Panc1 (cell line): ENCODE results near the gene DBF4B. TPM values are rescaled to one million over a fixed set of nuclear protein-coding genes. Genes with fewer than 3 reads are reported as not detected.

Experiments
- ATAC-seq: fragments of 200-7000 bp; cut with Tn5 transposase; 2 replicates; pipeline ENCODE4 v1.9.1; 2020; ENCODE audit warnings: mild to moderate bottlenecking, moderate library complexity
- BruUV-seq: library from RNA; stranded (reverse); fragments of 400-500 nt; replicated peaks from 2 replicates; lab custom pipeline; 2021; lab: Mats Ljungman, UMichigan
- CTCF ChIA-PET: fragments of 300-600 bp; sonication (Branson Sonifier 250); formaldehyde crosslinking; loops from one replicate; lab custom pipeline; 2022; ENCODE audit warnings: antibody characterized with exemption; lab: Charles Lee
- POLR2A ChIA-PET: fragments of 300-600 bp; sonication (Branson Sonifier 250); formaldehyde crosslinking; loops from one replicate; lab custom pipeline; 2022; ENCODE audit warnings: antibody characterized with exemption; lab: Charles Lee
- DNase-seq: peaks from one replicate; pipeline ENCODE4 v3.0.0-alpha.2; 2010; ENCODE audit warnings: low read depth, low spot score
- H3K27ac ChIP-seq: 2 replicates; pipeline ENCODE4 v1.5.1; 2011; ENCODE audit warnings: mild to moderate bottlenecking, low read length, inconsistent platforms
- H3K27me3 ChIP-seq: fragments of 200-500 bp; sonication (Bioruptor generic); 2 replicates; pipeline ENCODE4 v1.6.0; 2014; ENCODE audit warnings: low read length, inconsistent platforms; ENCODE audit not compliant: control insufficient read depth, insufficient read depth
- H3K36me3 ChIP-seq: fragments of 200-500 bp; sonication (Bioruptor generic); 2 replicates; pipeline ENCODE4 v1.5.1; 2014; ENCODE audit warnings: inconsistent platforms, mild to moderate bottlenecking, low read length, moderate library complexity; ENCODE audit not compliant: control insufficient read depth, insufficient read depth
- H3K4me1 ChIP-seq: 2 replicates; pipeline ENCODE4 v1.5.1; 2011; ENCODE audit warnings: inconsistent platforms, mild to moderate bottlenecking, low read length, moderate library complexity; ENCODE audit not compliant: control insufficient read depth, insufficient read depth
- H3K4me3 ChIP-seq, 2 experiments: 2 replicates each; pipeline ENCODE4 v1.5.1; 2011 to 2012; ENCODE audit warnings: low read depth in 2 of 2, low read length in 2 of 2, mild to moderate bottlenecking in 2 of 2, inconsistent platforms in 1 of 2, moderate library complexity in 1 of 2
- H3K9me3 ChIP-seq: fragments of 200-500 bp; sonication (Bioruptor generic); 2 replicates; pipeline ENCODE4 v1.5.1; 2014; ENCODE audit warnings: low read depth, mild to moderate bottlenecking, inconsistent platforms, low read length, moderate library complexity; ENCODE audit not compliant: control insufficient read depth, insufficient read depth
- POLR2AphosphoS5 ChIP-seq: IDR thresholded peaks from 2 replicates; pipeline ENCODE4 v1.6.1; 2012; ENCODE audit warnings: mild to moderate bottlenecking, low read depth, low read length, moderate library complexity
- SIN3A ChIP-seq: IDR thresholded peaks from 2 replicates; pipeline ENCODE4 v1.6.1; 2012; ENCODE audit warnings: low read depth, mild to moderate bottlenecking, low read length, moderate library complexity, borderline replicate concordance; ENCODE audit not compliant: insufficient read depth
- TCF7L2 ChIP-seq: IDR thresholded peaks from 2 replicates; pipeline ENCODE4 v1.6.1; 2011; ENCODE audit warnings: mild to moderate bottlenecking, low read depth, low read length, inconsistent platforms
- in situ Hi-C: cut with HindIII; loops from 2 replicates; pipeline ENCODE4 v1.10.0; 2016; ENCODE audit warnings: low sequenced_read_pairs, low pct_unique_long_range_greater_than_20kb
- intact Hi-C: fragments of 100-400 bp; cut with micrococcal nuclease; formaldehyde crosslinking; loops from one replicate; pipeline ENCODE4 v1.10.0; 2022; ENCODE audit not compliant: unreplicated experiment
- total RNA-seq: library from RNA; stranded (reverse); gene quantifications from one replicate; pipeline ENCODE4 v1.2.1, GENCODE V29; 2021; ENCODE audit not compliant: unreplicated experiment
- TF ChIP-seq, protein P1 (sequence below), 2 experiments: IDR thresholded peaks; 2 replicates each; pipeline ENCODE4 v1.6.1; 2011 to 2012; ENCODE audit warnings: low read depth in 2 of 2, control low read depth in 1 of 2, low read length in 1 of 2, mild to moderate bottlenecking in 1 of 2, moderate library complexity in 1 of 2; ENCODE audit not compliant: insufficient read depth in 1 of 2
- TF ChIP-seq, protein P2 (sequence below): fragments of 450-650 bp; IDR thresholded peaks from 2 replicates; pipeline ENCODE4 v1.5.1; 2017; ENCODE audit warnings: mild to moderate bottlenecking

DBF4B gene
- total RNA-seq, 1 experiment from 2014 or later = 24.0 TPM

- no peak overlapping the region for H3K4me3 ChIP-seq
- H3K4me1 ChIP-seq = peaks cover 2% of the 10 kb centered on the region; the same call in 1 of the 2 replicates
- intact Hi-C loops = no loop called here
- H3K27me3 ChIP-seq = no peaks in the 10 kb centered on the region
- in situ Hi-C loops = no loop called here
- DNase-seq (no peak), ATAC-seq (no peak)
- no peak overlapping the region for H3K27ac ChIP-seq
- CTCF ChIA-PET = interaction anchor here (0.6 kb wide), 1 partner anchor 10 kb away, joined by 3 read pairs; no protein-coding TSS in a partner anchor
- TF ChIP-seq, protein P1, sequence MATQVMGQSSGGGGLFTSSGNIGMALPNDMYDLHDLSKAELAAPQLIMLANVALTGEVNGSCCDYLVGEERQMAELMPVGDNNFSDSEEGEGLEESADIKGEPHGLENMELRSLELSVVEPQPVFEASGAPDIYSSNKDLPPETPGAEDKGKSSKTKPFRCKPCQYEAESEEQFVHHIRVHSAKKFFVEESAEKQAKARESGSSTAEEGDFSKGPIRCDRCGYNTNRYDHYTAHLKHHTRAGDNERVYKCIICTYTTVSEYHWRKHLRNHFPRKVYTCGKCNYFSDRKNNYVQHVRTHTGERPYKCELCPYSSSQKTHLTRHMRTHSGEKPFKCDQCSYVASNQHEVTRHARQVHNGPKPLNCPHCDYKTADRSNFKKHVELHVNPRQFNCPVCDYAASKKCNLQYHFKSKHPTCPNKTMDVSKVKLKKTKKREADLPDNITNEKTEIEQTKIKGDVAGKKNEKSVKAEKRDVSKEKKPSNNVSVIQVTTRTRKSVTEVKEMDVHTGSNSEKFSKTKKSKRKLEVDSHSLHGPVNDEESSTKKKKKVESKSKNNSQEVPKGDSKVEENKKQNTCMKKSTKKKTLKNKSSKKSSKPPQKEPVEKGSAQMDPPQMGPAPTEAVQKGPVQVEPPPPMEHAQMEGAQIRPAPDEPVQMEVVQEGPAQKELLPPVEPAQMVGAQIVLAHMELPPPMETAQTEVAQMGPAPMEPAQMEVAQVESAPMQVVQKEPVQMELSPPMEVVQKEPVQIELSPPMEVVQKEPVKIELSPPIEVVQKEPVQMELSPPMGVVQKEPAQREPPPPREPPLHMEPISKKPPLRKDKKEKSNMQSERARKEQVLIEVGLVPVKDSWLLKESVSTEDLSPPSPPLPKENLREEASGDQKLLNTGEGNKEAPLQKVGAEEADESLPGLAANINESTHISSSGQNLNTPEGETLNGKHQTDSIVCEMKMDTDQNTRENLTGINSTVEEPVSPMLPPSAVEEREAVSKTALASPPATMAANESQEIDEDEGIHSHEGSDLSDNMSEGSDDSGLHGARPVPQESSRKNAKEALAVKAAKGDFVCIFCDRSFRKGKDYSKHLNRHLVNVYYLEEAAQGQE (IDR thresholded peaks at IDR 0.05; ENCODE audit: insufficient read depth in 1 of 2, low read depth in 2 of 2, low read length in 1 of 2) = no peak
- TF ChIP-seq SIN3A = no peak
- TF ChIP-seq POLR2AphosphoS5 = no peak
- no peak for TF ChIP-seq TCF7L2
- TF ChIP-seq, protein P2, sequence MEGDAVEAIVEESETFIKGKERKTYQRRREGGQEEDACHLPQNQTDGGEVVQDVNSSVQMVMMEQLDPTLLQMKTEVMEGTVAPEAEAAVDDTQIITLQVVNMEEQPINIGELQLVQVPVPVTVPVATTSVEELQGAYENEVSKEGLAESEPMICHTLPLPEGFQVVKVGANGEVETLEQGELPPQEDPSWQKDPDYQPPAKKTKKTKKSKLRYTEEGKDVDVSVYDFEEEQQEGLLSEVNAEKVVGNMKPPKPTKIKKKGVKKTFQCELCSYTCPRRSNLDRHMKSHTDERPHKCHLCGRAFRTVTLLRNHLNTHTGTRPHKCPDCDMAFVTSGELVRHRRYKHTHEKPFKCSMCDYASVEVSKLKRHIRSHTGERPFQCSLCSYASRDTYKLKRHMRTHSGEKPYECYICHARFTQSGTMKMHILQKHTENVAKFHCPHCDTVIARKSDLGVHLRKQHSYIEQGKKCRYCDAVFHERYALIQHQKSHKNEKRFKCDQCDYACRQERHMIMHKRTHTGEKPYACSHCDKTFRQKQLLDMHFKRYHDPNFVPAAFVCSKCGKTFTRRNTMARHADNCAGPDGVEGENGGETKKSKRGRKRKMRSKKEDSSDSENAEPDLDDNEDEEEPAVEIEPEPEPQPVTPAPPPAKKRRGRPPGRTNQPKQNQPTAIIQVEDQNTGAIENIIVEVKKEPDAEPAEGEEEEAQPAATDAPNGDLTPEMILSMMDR = no peak
- no peaks in the 10 kb centered on the region; the same call in 1 of the 2 replicates for H3K36me3 ChIP-seq
- H3K9me3 ChIP-seq = no peaks in the 10 kb centered on the region
- POLR2A ChIA-PET = no interaction called here
- BruUV-seq = no TSS peak
Measured at GRCh38 chr17:44761932-44762810, 53.7 kb downstream of the DBF4B start.

DNA sequence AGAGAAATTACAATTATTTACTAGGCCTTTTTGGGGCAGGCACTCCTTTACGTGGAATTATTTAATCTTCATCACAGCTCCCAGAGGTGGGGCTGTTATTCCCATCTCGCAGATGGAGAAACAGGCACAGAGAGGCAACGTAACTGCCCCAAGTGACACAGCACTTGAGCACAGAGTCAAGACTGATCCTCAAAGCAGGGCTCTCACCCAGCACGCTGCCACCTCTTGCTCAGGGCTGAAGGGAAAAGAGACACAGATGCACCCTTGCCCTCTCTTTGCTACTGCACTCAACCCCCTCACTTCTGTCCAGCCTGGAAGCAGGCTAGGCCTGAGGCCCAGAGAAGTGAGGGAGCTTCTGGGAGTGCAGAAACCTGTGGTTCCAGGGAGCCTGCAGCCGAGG is 54.7 kb downstream of the DBF4B start:
- POLR2A ChIA-PET = no interaction called here
- in situ Hi-C loops = no loop called here
- intact Hi-C loops = no loop called here

More for the DNA sequence above, 54.7 kb downstream of the DBF4B start:
- H3K4me3 ChIP-seq = no peak overlapping the region
- no peak overlapping the region for H3K27ac ChIP-seq
- no peak for ATAC-seq
- TF ChIP-seq POLR2AphosphoS5 (no peak), SIN3A (no peak)
- CTCF ChIA-PET = interaction anchor here (0.6 kb wide), 1 partner anchor 11 kb away, joined by 3 read pairs; no protein-coding TSS in a partner anchor
- H3K4me1 ChIP-seq = peaks cover 2% of the 10 kb centered on the region; the same call in 1 of the 2 replicates
- DNase-seq = no peak
- BruUV-seq = no TSS peak
- no peaks in the 10 kb centered on the region; the same call in 1 of the 2 replicates for H3K36me3 ChIP-seq
- H3K27me3 ChIP-seq = no peaks in the 10 kb centered on the region
- no peaks in the 10 kb centered on the region for H3K9me3 ChIP-seq
